GM12878 (cell line): ENCODE data around the gene GRIN2D. TPM values are rescaled to one million over a fixed set of nuclear protein-coding genes. Genes with fewer than 3 reads are reported as not detected.

Experiments
- ATAC-seq: fragments of 200-7000 bp; cut with Tn5 transposase; 3 replicates; pipeline ENCODE4 v1.9.1; 2020; ENCODE audit warnings: mild to moderate bottlenecking, moderate library complexity
- BruUV-seq: library from RNA; stranded (reverse); fragments of 400-500 nt; replicated peaks from 2 replicates; lab custom pipeline; 2021; lab: Mats Ljungman, UMichigan
- CTCF ChIA-PET: fragments of 300-600 bp; sonication (Branson Sonifier 250); formaldehyde crosslinking; extraction: SDS; loops from one replicate; lab custom pipeline; 2021; ENCODE audit warnings: inconsistent platforms; lab: Yijun Ruan, JAX
- POLR2A ChIA-PET: fragments of 350-600 bp; formaldehyde crosslinking; extraction: SDS; loops from one replicate; lab custom pipeline; 2021; ENCODE audit warnings: inconsistent platforms; lab: Charles Lee
- RAD21 ChIA-PET: fragments of 300-600 bp; sonication (Branson Sonifier 250); formaldehyde crosslinking; loops from one replicate; lab custom pipeline; 2023; ENCODE audit warnings: antibody characterized with exemption; ENCODE audit not compliant: unreplicated experiment; lab: Charles Lee
- SMC1A ChIA-PET: fragments of 300-600 bp; sonication (Branson Sonifier 250); formaldehyde crosslinking; loops from one replicate; lab custom pipeline; 2023; ENCODE audit not compliant: unreplicated experiment, uncharacterized antibody; lab: Charles Lee
- DNase-seq: peaks from one replicate; pipeline ENCODE4 v3.0.0-alpha.2; 2011; ENCODE audit warnings: low read depth, low spot score
- FAIRE-seq: peaks from 3 replicates; lab custom pipeline; 2011; peaks lifted over from hg19 to GRCh38; lab: Jason Lieb, UNC
- H2AFZ ChIP-seq: 2 replicates; pipeline ENCODE4 v1.6.0; 2011; ENCODE audit warnings: low read depth, low read length, control low read depth; ENCODE audit not compliant: control insufficient read depth
- H3K27ac ChIP-seq: 2 replicates; pipeline ENCODE4 v1.5.1; 2011; ENCODE audit warnings: control low read depth; ENCODE audit not compliant: control insufficient read depth, insufficient read depth
- H3K27me3 ChIP-seq, 2 experiments: replicated peaks in 1 of 2; 2 replicates each; pipeline versions ENCODE4 v1.6.0 to v1.6.1; 2011; ENCODE audit warnings: low read length in 1 of 2; ENCODE audit not compliant: control insufficient read depth in 2 of 2, insufficient read depth in 2 of 2
- H3K36me3 ChIP-seq, 2 experiments: 2 replicates each; pipeline ENCODE4 v1.5.1; 2011; ENCODE audit warnings: low read length in 1 of 2; ENCODE audit not compliant: control insufficient read depth in 2 of 2, insufficient read depth in 2 of 2
- H3K4me1 ChIP-seq: 2 replicates; pipeline ENCODE4 v1.6.1; 2011; ENCODE audit warnings: mild to moderate bottlenecking, low read length, moderate library complexity, mixed read lengths; ENCODE audit not compliant: control insufficient read depth, insufficient read depth
- H3K4me2 ChIP-seq: 2 replicates; pipeline ENCODE4 v1.6.0; 2011; ENCODE audit warnings: control low read depth; ENCODE audit not compliant: control insufficient read depth, insufficient read depth
- H3K4me3 ChIP-seq: fragments of 200-600 bp; sonication (generic); 2 replicates; pipeline ENCODE4 v1.5.1; 2016
- H3K79me2 ChIP-seq: 2 replicates; pipeline ENCODE4 v1.6.0; 2011; ENCODE audit warnings: low read length; ENCODE audit not compliant: control insufficient read depth, insufficient read depth
- H3K9ac ChIP-seq: 2 replicates; pipeline ENCODE4 v1.8.0; 2011; ENCODE audit warnings: low read length, control low read depth, mixed read lengths; ENCODE audit not compliant: control insufficient read depth, insufficient read depth
- H3K9me3 ChIP-seq: replicated peaks from 3 replicates; pipeline ENCODE4 v1.5.1; 2011; ENCODE audit warnings: mild to moderate bottlenecking, low read length; ENCODE audit not compliant: control insufficient read depth, insufficient read depth
- H4K20me1 ChIP-seq: 2 replicates; pipeline ENCODE4 v1.6.0; 2011; ENCODE audit not compliant: control insufficient read depth, insufficient read depth
- BCL3 ChIP-seq: IDR thresholded peaks from 2 replicates; pipeline ENCODE4 v1.6.1; 2011; ENCODE audit warnings: borderline replicate concordance, low read depth, mild to moderate bottlenecking, moderate library complexity, low read length; ENCODE audit not compliant: insufficient read depth, poor library complexity, severe bottlenecking
- JUNB ChIP-seq: IDR thresholded peaks from 2 replicates; pipeline ENCODE4 v1.6.1; 2016; ENCODE audit warnings: antibody characterized with exemption, mild to moderate bottlenecking
- WGBS: methylation state at CpG from one replicate; pipeline ENCODE4 v1.1.6; 2016; ENCODE audit warnings: low lambda C conversion rate; ENCODE audit not compliant: insufficient replicate concordance, insufficient coverage; ENCODE audit errors: missing lambda C conversion rate; 5-methylcytosine and 5-hydroxymethylcytosine counted together
- in situ Hi-C: fragments of 300-500 bp; cut with MboI; formaldehyde crosslinking; loops from 9 replicates; pipeline ENCODE4 v1.14.3; 2018; ENCODE audit warnings: mixed read lengths
- intact Hi-C: fragments of 100-400 bp; cut with micrococcal nuclease; formaldehyde crosslinking; loops from one replicate; pipeline ENCODE4 v1.14.2; 2022; ENCODE audit not compliant: unreplicated experiment
- polyA plus RNA-seq, 11 experiments: library from polyadenylated mRNA; depleted of rRNA in 4 of 11; unstranded in 6 of 11; stranded (reverse) in 5 of 11; fragments of >200 nt; fragmentation: Nextera tagmentation in 4 of 11; fragmentation: Illumina TruSeq in 1 of 11; extraction: Ambion mirVana in 4 of 11; extraction: Trizol in 1 of 11; gene quantifications; 1 replicate in 1 of 11; 2 replicates in 10 of 11; pipeline versions ENCODE4 v1.2.1 to v1.2.3, GENCODE V29; 2011 to 2016; ENCODE audit warnings: inconsistent platforms in 2 of 11, missing spikeins in 2 of 11, low read depth in 1 of 11
- total RNA-seq, 4 experiments: library from RNA; depleted of rRNA in 3 of 4; stranded (reverse); fragments of >200 nt in 3 of 4; fragmentation: Illumina TruSeq in 1 of 4; extraction: Trizol in 1 of 4; gene quantifications; 2 replicates each; pipeline versions ENCODE4 v1.2.1 to v1.2.3, GENCODE V29; 2013 to 2021

The GRIN2D gene
- total and polyA plus RNA-seq, 10 of the 15 experiments (the other 5 are each of a cell fraction or from before 2014, with no cell fraction given): 0.03 to 0.38 (median 0.04) TPM; not detected in 3

GRCh38 chr19:48361912-48362311 is 31.6 kb upstream of the GRIN2D start:
- Histone ChIP-seq H3K27me3 (no peaks in the 10 kb centered on the region), H3K9me3 (no peaks in the 10 kb centered on the region), H3K79me2 (peaks cover 3% of the 10 kb centered on the region), H4K20me1 (no peaks in the 10 kb centered on the region), H3K27ac (no peak overlapping the region), H3K4me1 (peaks cover 9% of the 10 kb centered on the region; the same call in 1 of the 2 replicates), H3K4me2 (no peak overlapping the region), H3K36me3 (no peaks in the 10 kb centered on the region), H2AFZ (no peak overlapping the region), H3K9ac (no peak overlapping the region), H3K4me3 (no peak overlapping the region)
- no peak for FAIRE-seq
- intact Hi-C loops: loop anchor here (5.0 kb wide), 1 partner anchor 130 kb away; no protein-coding TSS in a partner anchor
- ATAC-seq: no peak
- ChIA-PET RAD21 (no interaction called here), POLR2A (interaction anchor here (3.1 kb wide), 1 partner anchor 28 kb away, joined by 39 read pairs; no protein-coding TSS in a partner anchor), CTCF (interaction anchor here (1.1 kb wide), 1 partner anchor 29 kb away, joined by 8 read pairs; the partner anchor contains the start of gene KDELR1), SMC1A (no interaction called here)
- BruUV-seq: no TSS peak
- in situ Hi-C loops: no loop called here
- TF ChIP-seq BCL3: peak; percentile 17
- no peak for TF ChIP-seq JUNB
- DNase-seq: no peak
- 100% methylated on average over 3 of the region's 3 CpGs for WGBS
